ENCODE measurements around the gene KPNA1.
A peak's percentile ranks its signal among the peaks of the same experiment; 100 is the strongest.

The KPNA1 gene

DNA sequence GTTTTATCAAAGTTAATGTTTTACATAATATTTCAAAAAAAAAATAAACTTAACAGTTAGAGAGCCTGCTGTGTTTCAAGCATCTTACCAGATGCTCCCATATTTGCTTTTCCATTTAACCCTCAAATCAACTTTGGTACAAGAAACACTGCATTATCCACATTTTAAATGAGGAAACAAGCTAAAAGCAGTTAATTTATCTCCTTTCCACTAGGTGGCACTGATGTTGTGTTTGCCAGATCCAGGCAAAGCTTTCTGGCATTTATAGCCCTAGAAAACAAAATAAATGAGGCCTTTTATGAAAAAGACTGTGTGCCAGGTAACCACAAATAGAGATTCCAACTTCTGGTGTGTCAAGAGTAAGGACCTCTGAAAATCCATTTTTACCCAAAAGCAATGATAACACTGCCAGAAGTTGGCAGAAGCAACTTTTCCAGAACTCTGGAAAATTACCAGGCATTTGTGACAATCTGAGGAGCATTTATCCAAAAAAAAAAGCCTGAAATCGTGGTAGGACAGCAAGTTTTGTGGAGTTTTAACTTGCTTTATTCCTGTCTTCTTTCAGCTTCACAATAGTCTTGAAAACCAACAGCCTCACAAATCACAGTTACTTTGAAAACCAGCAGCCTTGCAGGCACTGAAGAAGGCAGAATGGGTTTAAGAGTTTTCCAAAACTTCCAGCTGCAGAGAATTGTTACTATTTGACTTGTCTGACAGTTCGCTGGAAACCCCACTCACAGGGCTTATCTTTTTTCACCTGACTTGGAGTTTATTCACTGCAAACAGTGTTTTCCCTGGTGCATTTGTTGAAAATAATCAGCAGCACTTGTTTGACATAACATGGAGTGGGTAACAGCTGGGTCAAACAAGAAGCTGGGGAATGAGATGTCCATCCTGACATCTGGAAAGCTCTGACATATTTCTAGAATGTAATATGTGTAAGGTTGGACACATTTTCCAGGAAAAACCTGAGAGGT lies 121.6 kb downstream of the KPNA1 start:
- intact Hi-C loops (cut with DNase I; ENCODE audit: low total_unique reads), result no loop called here
- no peak for DNase-seq
- no peaks in the 10 kb centered on the region for H3K9me3 ChIP-seq

GRCh38 chr3:122391681-122392446 lies 122.9 kb downstream of the KPNA1 start:
- DNase-seq, result no peak
- H3K27ac ChIP-seq, result no peak overlapping the region
- intact Hi-C loops (cut with DNase I; ENCODE audit: low total_unique reads), result no loop called here
- TF ChIP-seq, protein P1, sequence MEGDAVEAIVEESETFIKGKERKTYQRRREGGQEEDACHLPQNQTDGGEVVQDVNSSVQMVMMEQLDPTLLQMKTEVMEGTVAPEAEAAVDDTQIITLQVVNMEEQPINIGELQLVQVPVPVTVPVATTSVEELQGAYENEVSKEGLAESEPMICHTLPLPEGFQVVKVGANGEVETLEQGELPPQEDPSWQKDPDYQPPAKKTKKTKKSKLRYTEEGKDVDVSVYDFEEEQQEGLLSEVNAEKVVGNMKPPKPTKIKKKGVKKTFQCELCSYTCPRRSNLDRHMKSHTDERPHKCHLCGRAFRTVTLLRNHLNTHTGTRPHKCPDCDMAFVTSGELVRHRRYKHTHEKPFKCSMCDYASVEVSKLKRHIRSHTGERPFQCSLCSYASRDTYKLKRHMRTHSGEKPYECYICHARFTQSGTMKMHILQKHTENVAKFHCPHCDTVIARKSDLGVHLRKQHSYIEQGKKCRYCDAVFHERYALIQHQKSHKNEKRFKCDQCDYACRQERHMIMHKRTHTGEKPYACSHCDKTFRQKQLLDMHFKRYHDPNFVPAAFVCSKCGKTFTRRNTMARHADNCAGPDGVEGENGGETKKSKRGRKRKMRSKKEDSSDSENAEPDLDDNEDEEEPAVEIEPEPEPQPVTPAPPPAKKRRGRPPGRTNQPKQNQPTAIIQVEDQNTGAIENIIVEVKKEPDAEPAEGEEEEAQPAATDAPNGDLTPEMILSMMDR (IDR thresholded peaks at IDR 0.05), result no peak
- H3K27me3 ChIP-seq, result no peaks in the 10 kb centered on the region
- H3K4me3 ChIP-seq, result no peak overlapping the region
- H3K9me3 ChIP-seq, result no peaks in the 10 kb centered on the region
- no peaks in the 10 kb centered on the region for H3K4me1 ChIP-seq
- no peaks in the 10 kb centered on the region for H3K36me3 ChIP-seq

More for the DNA sequence above, 121.6 kb downstream of the KPNA1 start:
- TF ChIP-seq, protein P1 (IDR thresholded peaks at IDR 0.05), result peak; percentile 63 to 68
- Histone ChIP-seq H3K36me3 (no peaks in the 10 kb centered on the region), H3K27me3 (no peaks in the 10 kb centered on the region), H3K27ac (no peak overlapping the region), H3K4me3 (no peak overlapping the region), H3K4me1 (no peaks in the 10 kb centered on the region)

GRCh38 chr3:122390665-122391064 lies 124.1 kb downstream of the KPNA1 start:
- Histone ChIP-seq H3K36me3 (no peaks in the 10 kb centered on the region), H3K4me1 (peaks cover 0 to 4% (median 1%) of the 10 kb centered on the region in 4 donors), H3K27me3 (no peaks in the 10 kb centered on the region), H3K9me3 (no peaks in the 10 kb centered on the region), H3K27ac (no peak overlapping the region), H3K4me3 (no peak overlapping the region)
- DNase-seq, result no peak
- TF ChIP-seq, protein P1 (IDR thresholded peaks at IDR 0.05), result no peak
- intact Hi-C loops (cut with DNase I; ENCODE audit: low total_unique reads), result no loop called here

- Histone ChIP-seq H3K27me3 (no peaks in the 10 kb centered on the region), H3K36me3 (no peaks in the 10 kb centered on the region), H3K9me3 (no peaks in the 10 kb centered on the region), H3K27ac (no peak overlapping the region), H3K4me1 (peaks cover 0 to 12% (median 5%) of the 10 kb centered on the region in 4 donors), H3K4me3 (no peak overlapping the region)
- intact Hi-C loops (cut with DNase I; ENCODE audit: low total_unique reads), result loop anchor here (10.0 kb wide), 1 partner anchor 295 kb away; the partner anchor contains the start of gene PARP14
- TF ChIP-seq, protein P1 (IDR thresholded peaks at IDR 0.05), result no peak
- no peak for DNase-seq
Observed at GRCh38 chr3:122389892-122390291, 124.8 kb downstream of the KPNA1 start.

GRCh38 chr3:122389197-122389596 lies 125.5 kb downstream of the KPNA1 start:
- no peak for DNase-seq
- H3K27ac ChIP-seq, result no peak overlapping the region
- H3K4me3 ChIP-seq, result no peak overlapping the region
- no peaks in the 10 kb centered on the region for H3K9me3 ChIP-seq
- peaks cover 0 to 15% (median 6%) of the 10 kb centered on the region in 4 donors for H3K4me1 ChIP-seq
- intact Hi-C loops (cut with DNase I; ENCODE audit: low total_unique reads), result loop anchor here (10.0 kb wide), 1 partner anchor 296 kb away; the partner anchor contains the start of gene PARP14
- H3K27me3 ChIP-seq, result no peaks in the 10 kb centered on the region
- no peaks in the 10 kb centered on the region for H3K36me3 ChIP-seq
- TF ChIP-seq, protein P1 (IDR thresholded peaks at IDR 0.05), result no peak
